ENCODE measurements around the gene SLC9A6. TPM values are rescaled to one million over a fixed set of nuclear protein-coding genes. Genes with fewer than 3 reads are reported as not detected.

SLC9A6 gene
- total RNA-seq (10 to 100 TPM; 12.5 to 16.9 (median 14.4) TPM), polyA plus RNA-seq (1 to 10 TPM; 1.8 to 8.2 (median 3.2) TPM)

DNA sequence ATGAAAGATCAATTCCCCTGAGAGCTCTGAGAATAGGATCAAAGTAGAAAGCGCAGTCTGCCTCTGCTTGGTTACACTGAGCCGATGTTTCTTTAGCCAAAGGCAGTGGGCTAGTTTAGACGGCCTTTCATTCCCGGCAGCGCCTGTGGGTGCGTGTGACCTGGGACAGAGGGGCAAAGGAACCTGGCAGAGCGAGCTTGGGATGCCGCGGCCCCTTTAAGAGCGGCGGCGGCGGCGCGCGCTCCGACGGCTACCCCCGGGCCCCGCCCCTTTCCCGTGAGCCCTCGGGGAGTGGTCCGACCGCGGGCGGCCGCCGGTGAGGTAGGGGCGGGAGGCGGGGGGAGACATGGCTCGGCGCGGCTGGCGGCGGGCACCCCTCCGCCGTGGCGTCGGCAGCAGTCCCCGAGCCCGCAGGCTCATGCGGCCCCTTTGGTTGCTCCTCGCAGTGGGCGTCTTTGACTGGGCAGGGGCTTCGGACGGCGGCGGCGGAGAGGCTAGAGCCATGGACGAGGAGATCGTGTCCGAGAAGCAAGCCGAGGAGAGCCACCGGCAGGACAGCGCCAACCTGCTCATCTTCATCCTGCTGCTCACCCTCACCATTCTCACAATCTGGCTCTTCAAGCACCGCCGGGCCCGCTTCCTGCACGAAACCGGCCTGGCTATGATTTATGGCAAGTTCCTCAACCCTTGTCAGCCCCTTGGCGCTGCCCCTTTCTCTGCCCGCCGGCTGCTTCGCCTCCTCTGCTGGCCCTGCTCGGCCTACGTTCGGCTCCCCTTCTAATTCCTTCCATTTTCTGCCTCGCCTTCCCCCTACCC lies at the start of gene SLC9A6:
Gene SLC9A6 (plus strand): TSS at position 279 of the 816 bp plus-strand sequence. CDS start 224 bp downstream, at position 503.
- Histone ChIP-seq H3K27ac (peak within 1 kb of the TSS; percentile 80 to 87 (median 85)), H3K4me1 (peaks cover 0 to 19% (median 2%) of the 10 kb centered on the region in 4 donors), H3K27me3 (no peaks in the 10 kb centered on the region), H3K36me3 (no peaks in the 10 kb centered on the region), H3K4me3 (peak within 1 kb of the TSS; percentile 51 to 75 (median 72)), H3K9me3 (no peaks in the 10 kb centered on the region)
- DNase-seq: peak; percentile 87
- TF ChIP-seq POLR2AphosphoS5 (IDR thresholded peaks at IDR 0.05): peak in 2 of 4 donors; percentile 40 to 44
- no peak for TF ChIP-seq POLR2A (IDR thresholded peaks at IDR 0.05)
- TF ChIP-seq, protein P1, sequence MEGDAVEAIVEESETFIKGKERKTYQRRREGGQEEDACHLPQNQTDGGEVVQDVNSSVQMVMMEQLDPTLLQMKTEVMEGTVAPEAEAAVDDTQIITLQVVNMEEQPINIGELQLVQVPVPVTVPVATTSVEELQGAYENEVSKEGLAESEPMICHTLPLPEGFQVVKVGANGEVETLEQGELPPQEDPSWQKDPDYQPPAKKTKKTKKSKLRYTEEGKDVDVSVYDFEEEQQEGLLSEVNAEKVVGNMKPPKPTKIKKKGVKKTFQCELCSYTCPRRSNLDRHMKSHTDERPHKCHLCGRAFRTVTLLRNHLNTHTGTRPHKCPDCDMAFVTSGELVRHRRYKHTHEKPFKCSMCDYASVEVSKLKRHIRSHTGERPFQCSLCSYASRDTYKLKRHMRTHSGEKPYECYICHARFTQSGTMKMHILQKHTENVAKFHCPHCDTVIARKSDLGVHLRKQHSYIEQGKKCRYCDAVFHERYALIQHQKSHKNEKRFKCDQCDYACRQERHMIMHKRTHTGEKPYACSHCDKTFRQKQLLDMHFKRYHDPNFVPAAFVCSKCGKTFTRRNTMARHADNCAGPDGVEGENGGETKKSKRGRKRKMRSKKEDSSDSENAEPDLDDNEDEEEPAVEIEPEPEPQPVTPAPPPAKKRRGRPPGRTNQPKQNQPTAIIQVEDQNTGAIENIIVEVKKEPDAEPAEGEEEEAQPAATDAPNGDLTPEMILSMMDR (IDR thresholded peaks at IDR 0.05): no peak
- WGBS, 2 donors: 0% methylated on average over 68 of the region's 68 CpGs
- intact Hi-C loops (cut with DNase I): loop anchor here (5.0 kb wide), 1 partner anchor 267 kb away; the partner anchor contains the start of gene MAP7D3

DNA sequence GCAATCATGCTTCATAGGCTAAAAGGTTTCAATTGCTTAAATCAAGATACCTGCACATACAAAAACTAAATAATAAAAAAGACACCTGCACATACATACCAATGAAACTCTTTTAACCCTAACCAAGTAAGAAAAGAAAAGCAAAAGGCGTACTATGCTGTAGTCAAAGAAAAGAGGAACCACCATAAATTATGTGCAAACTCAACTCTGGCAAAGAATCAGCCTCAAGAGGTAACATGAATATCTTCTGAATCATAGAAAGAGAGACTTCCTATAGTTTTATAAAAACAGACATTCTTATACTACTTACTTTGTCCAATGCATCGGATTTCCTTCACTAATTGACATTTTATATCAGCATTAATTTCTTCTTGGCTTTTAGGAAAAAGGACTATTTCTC lies 40.7 kb upstream of the SLC9A6 start:
- TF ChIP-seq, protein P1 (IDR thresholded peaks at IDR 0.05): no peak
- no peak for TF ChIP-seq POLR2AphosphoS5 (IDR thresholded peaks at IDR 0.05)
- no peak for TF ChIP-seq POLR2A (IDR thresholded peaks at IDR 0.05)
- TF ChIP-seq EP300 (IDR thresholded peaks at IDR 0.05): no peak
- no peak for DNase-seq
- no peak overlapping the region for H3K4me3 ChIP-seq
- no peaks in the 10 kb centered on the region for H3K4me1 ChIP-seq
- WGBS, 2 donors: 68 to 89% methylated on average over 2 of the region's 2 CpGs
- no peak overlapping the region for H3K27ac ChIP-seq
- intact Hi-C loops (cut with DNase I): no loop called here
- no peaks in the 10 kb centered on the region for H3K27me3 ChIP-seq
- H3K9me3 ChIP-seq: no peaks in the 10 kb centered on the region
- H3K36me3 ChIP-seq: no peaks in the 10 kb centered on the region

DNA sequence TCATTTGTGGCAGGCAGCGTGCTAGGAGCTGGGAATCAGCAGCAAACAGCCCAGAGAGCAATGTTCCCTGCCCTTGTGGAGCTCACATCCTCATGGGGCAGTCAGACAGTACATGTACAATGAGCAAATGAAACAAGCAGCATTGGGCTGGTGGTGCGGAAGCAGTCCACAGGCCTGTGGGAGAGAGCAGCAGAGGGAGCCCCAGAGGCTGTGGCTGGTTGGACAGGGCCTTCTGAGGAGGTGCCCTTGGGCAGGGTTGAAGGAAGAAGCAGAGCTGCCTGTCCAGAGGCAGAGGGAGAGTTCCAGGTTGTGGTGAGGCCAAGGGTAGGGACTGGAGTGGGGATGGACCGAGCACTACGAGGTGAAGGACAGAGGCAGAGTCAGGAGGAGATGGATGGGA lies 33.9 kb upstream of the SLC9A6 start:
- Histone ChIP-seq H3K4me3 (no peak overlapping the region), H3K9me3 (no peaks in the 10 kb centered on the region), H3K27ac (no peak overlapping the region), H3K27me3 (no peaks in the 10 kb centered on the region), H3K4me1 (no peaks in the 10 kb centered on the region), H3K36me3 (no peaks in the 10 kb centered on the region)
- 92 to 94% methylated on average over 4 of the region's 4 CpGs for WGBS, 2 donors
- TF ChIP-seq POLR2AphosphoS5 (IDR thresholded peaks at IDR 0.05) (no peak), EP300 (IDR thresholded peaks at IDR 0.05) (no peak), POLR2A (IDR thresholded peaks at IDR 0.05) (no peak)
- TF ChIP-seq, protein P1 (IDR thresholded peaks at IDR 0.05): no peak
- no peak for DNase-seq
- intact Hi-C loops (cut with DNase I): no loop called here

DNA sequence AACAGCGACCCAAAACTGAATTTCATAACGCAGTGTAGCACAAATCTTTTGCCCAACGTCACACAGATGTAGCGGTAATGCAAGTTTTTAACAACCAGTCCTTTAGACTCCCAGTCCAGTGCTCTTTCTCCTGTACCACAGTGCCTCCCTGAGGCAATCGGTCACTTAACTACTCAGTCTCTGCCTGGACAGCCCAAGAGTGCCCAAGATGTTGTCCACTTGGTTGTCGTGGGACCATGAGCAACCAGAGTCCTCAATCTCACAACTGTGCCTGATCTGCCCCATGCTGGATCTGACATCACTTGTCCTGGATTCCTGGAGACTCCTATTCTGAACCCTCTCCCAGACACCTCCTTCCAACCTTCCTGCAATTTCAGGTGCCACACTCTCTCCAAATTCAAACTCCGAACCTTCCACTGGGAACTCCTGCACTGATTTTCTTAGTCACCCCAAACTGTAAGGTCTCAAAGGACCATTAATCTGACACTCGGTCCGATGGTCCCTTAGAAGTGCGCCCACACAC lies 12.1 kb upstream of the SLC9A6 start:
- DNase-seq: no peak
- no peaks in the 10 kb centered on the region for H3K36me3 ChIP-seq
- H3K9me3 ChIP-seq: no peaks in the 10 kb centered on the region
- TF ChIP-seq EP300 (IDR thresholded peaks at IDR 0.05): no peak
- TF ChIP-seq POLR2A (IDR thresholded peaks at IDR 0.05): no peak
- TF ChIP-seq POLR2AphosphoS5 (IDR thresholded peaks at IDR 0.05): no peak
- TF ChIP-seq, protein P1 (IDR thresholded peaks at IDR 0.05): no peak
- H3K27me3 ChIP-seq: no peaks in the 10 kb centered on the region
- H3K4me1 ChIP-seq: peaks cover 0 to 16% (median 12%) of the 10 kb centered on the region in 4 donors
- peak overlapping the region; percentile 88 to 93 (median 92) for H3K27ac ChIP-seq
- H3K4me3 ChIP-seq: peak overlapping the region; percentile 53 to 66 (median 63)
- WGBS, 2 donors: 0 to 3% methylated on average over 10 of the region's 10 CpGs
- intact Hi-C loops (cut with DNase I): loop anchor here (5.0 to 10.0 kb wide), 2 partner anchors 448 to 524 kb away; partner anchors contain the start of genes HTATSF1 and INTS6L
